GM10248 (cell line): Measurements from ENCODE around the gene CUX1.
A peak's percentile ranks its signal among the peaks of the same experiment; 100 is the strongest.

Experiments used
- CTCF ChIA-PET: fragments of 300-600 bp; sonication (Branson Sonifier 250); formaldehyde crosslinking; extraction: SDS; loops from one replicate; lab custom pipeline; 2021; ENCODE audit warnings: antibody characterized with exemption; lab: Yijun Ruan, JAX
- POLR2A ChIA-PET: fragments of 350-650 bp; sonication (Branson Sonifier 250); formaldehyde crosslinking; extraction: SDS; loops from one replicate; lab custom pipeline; 2020; ENCODE audit warnings: antibody characterized with exemption; lab: Yijun Ruan, JAX
- DNase-seq: peaks from one replicate; pipeline ENCODE4 v3.0.0; 2012; ENCODE audit errors: extremely low spot score
- TF ChIP-seq, protein P1 (sequence below): IDR thresholded peaks from 2 replicates; pipeline ENCODE4 v1.5.1; 2012; ENCODE audit warnings: mild to moderate bottlenecking, low read depth; ENCODE audit errors: extremely low read depth, missing control alignments, control extremely low read depth

The CUX1 gene

DNA sequence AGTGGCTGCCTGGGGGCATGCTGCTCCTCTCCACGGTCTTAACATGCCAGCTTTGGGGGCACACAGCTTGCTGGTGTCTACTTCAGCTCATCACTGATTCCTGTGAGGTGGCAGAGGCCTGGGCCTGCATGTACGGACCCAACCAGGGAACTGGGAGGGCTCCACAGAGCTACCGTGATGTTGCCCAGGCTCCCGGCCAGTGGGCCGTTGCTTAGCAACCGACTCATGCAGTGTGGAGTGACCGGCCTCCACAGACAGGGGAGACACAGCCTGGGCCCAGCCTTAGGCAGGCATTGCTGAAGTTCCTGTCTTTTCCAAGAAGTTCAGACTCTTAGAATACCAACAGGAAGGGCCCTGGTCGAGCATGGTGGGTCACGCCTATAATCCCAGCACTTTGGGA is 443.4 kb downstream of the CUX1 start:
- ChIA-PET CTCF (interaction anchor here (1.1 to 1.9 kb wide), 3 partner anchors 12 to 658 kb away, joined by 3 to 5 read pairs (median 5); no protein-coding TSS in a partner anchor), POLR2A (no interaction called here)
- DNase-seq = no peak
- TF ChIP-seq, protein P1, sequence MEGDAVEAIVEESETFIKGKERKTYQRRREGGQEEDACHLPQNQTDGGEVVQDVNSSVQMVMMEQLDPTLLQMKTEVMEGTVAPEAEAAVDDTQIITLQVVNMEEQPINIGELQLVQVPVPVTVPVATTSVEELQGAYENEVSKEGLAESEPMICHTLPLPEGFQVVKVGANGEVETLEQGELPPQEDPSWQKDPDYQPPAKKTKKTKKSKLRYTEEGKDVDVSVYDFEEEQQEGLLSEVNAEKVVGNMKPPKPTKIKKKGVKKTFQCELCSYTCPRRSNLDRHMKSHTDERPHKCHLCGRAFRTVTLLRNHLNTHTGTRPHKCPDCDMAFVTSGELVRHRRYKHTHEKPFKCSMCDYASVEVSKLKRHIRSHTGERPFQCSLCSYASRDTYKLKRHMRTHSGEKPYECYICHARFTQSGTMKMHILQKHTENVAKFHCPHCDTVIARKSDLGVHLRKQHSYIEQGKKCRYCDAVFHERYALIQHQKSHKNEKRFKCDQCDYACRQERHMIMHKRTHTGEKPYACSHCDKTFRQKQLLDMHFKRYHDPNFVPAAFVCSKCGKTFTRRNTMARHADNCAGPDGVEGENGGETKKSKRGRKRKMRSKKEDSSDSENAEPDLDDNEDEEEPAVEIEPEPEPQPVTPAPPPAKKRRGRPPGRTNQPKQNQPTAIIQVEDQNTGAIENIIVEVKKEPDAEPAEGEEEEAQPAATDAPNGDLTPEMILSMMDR = no peak

DNA sequence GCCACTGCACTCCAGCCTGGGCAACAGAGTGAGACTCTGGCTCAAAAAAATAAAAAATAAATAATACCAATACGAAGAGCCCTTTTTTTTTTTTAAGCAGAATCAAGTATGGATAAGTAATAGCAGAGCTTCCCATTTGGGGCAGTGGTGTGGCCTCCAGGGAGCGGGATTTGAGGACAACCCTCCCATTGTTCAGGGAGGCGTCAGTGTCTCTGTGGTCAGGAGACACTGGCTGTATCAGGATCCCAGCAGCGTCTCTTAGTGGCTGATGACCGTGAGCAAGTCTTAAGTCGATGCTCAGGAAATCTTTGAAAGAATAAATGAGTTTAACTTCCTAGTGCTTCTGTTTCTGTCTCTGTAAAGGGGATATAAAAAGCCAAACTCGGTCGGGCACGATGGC is 444.0 kb downstream of the CUX1 start:
- POLR2A ChIA-PET = no interaction called here
- TF ChIP-seq, protein P1 = no peak
- CTCF ChIA-PET = interaction anchor here (1.1 to 1.9 kb wide), 3 partner anchors 11 to 659 kb away, joined by 3 to 5 read pairs (median 5); no protein-coding TSS in a partner anchor
- DNase-seq = no peak

DNA sequence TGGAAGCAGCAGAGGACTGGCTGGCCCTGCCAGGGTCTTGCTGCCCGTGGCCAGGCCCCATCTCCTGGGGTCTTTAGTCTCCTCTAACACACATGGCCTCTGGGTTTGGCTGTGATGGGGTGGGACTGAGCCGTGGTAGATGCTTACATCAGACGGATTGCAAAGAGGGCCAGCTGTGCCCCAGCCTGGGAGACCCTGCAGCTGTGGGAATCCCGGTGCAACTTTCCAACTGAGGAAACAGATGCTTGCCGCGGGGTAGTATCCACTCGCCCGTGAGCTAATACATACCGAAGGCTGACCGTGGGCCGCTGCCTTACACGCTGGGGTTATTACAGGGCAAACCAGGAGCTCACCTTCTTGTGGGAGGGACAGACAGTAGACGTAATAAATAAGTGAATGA is 445.1 kb downstream of the CUX1 start:
- CTCF ChIA-PET = interaction anchor here (1.3 kb wide), 1 partner anchor 10 kb away, joined by 3 read pairs; no protein-coding TSS in a partner anchor
- no peak for DNase-seq
- POLR2A ChIA-PET = no interaction called here
- TF ChIP-seq, protein P1 = no peak

DNA sequence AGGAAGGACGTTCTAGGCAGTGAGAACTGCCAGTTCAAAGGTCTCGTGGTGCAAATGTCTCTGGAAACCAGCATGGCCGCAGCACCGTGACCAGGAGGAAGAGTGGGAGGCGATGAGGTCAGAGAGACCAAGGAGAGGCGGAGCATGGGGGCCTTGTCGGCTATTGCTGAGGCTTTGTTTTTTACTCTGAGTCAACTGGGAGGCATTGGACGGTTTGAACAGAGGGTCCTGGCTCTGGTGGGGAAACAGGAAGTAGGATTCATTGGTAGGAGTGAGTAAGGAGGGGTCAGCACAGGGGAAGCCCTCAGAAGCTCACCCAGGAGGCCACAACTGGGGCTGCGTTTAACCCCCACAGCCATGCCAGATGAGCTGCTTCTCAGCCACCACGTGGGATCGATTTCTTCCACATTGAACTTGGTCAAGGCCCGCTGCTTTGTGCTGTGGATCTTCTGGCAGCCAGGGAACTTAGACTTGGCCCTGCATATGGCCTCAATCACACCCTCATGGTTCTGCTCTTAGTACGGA is 447.0 kb downstream of the CUX1 start:
- CTCF ChIA-PET = interaction anchor here (1.0 kb wide), 1 partner anchor 9 kb away, joined by 5 read pairs; no protein-coding TSS in a partner anchor

DNA sequence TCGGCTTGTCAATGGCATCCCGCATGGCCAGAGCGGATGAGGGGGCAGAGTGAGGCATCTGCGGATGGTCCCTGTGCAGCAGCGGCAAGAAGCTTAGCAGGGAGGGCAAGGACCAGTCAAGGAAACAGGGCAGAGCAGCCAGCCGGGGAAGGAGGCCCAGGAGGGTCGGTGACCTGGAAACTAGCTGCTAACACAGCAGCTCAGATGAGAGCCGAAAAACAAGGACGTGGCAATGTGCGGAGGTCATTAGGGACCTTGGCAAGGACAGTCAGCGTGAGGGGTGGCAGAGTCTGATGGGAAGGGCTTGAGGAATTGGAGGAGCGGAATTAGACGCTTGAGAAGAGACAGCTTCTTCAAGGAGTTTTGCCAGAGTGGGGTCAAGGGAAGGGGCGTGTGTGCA is 449.1 kb downstream of the CUX1 start:
- no peak for DNase-seq
- TF ChIP-seq, protein P1 = no peak
- POLR2A ChIA-PET = no interaction called here
- CTCF ChIA-PET = no interaction called here

More for the DNA sequence above, 447.0 kb downstream of the CUX1 start:
- peak; percentile 68 for DNase-seq
- TF ChIP-seq, protein P1 = no peak
- POLR2A ChIA-PET = interaction anchor here (0.6 kb wide), 1 partner anchor 457 kb away, joined by 4 read pairs; no protein-coding TSS in a partner anchor

DNA sequence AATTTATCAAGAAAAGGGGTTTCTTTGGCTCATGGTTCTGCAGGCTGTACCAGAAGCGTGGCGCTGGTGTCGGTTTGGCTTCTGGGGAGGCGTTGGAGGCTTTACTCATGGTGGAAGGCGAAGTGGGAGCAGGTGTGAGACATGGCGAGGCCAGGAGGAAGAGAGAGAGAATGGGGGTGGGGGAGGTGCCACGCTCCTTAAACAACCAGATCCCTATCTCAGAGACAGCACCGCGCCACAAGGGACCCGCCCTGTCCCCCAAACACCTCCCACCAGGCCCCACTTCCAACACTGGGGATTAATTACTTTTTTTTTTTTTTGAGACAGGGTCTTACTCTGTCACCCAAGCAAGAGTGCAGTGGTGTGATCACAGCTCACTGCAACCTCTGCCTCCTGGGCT is 451.2 kb downstream of the CUX1 start:
- ChIA-PET POLR2A (no interaction called here), CTCF (interaction anchor here (1.4 to 2.1 kb wide), 3 partner anchors 580 to 726 kb away, joined by 3 to 7 read pairs (median 6); no protein-coding TSS in a partner anchor)
- TF ChIP-seq, protein P1 = no peak
- DNase-seq = no peak
